ENCODE results near the gene UQCC3. TPM values are rescaled to one million over a fixed set of nuclear protein-coding genes. Genes with fewer than 3 reads are reported as not detected.

The UQCC3 gene
- total and polyA plus RNA-seq, 2 of the 4 experiments (the other 2 are of a cell fraction) = 5.7 to 9.7 TPM

GRCh38 chr11:62649486-62649885 lies 22.0 kb upstream of the UQCC3 start:
- no peak for ATAC-seq (ENCODE audit: low read depth)
- no peaks in the 10 kb centered on the region for H3K9me3 ChIP-seq (ENCODE audit: control insufficient read depth, insufficient read depth, low read length)
- H2BK20ac ChIP-seq (ENCODE audit: low read depth, low read length) = no peak overlapping the region
- H2BK15ac ChIP-seq (ENCODE audit: low read depth, low read length) = no peak overlapping the region
- H4K8ac ChIP-seq (ENCODE audit: low read depth in 2 of 2, low read length in 2 of 2) = no peak overlapping the region
- H3K56ac ChIP-seq (ENCODE audit: extremely low read depth, insufficient read depth, low read length) = no peak overlapping the region
- no TSS peak for BruUV-seq (replicated peaks)
- TF ChIP-seq CEBPB (IDR thresholded peaks at IDR 0.05; ENCODE audit: low read depth, low read length) (no peak), MAFK (IDR thresholded peaks at IDR 0.05; ENCODE audit: low read depth, low read length) (no peak), NFE2L2 (IDR thresholded peaks at IDR 0.05; ENCODE audit: low read depth, low read length) (no peak), FOS (IDR thresholded peaks at IDR 0.05; ENCODE audit: low read depth, low read length) (no peak), BHLHE40 (IDR thresholded peaks at IDR 0.05; ENCODE audit: low read depth, low read length) (no peak), CHD1 (IDR thresholded peaks at IDR 0.05; ENCODE audit: low read depth, low read length) (no peak), USF2 (IDR thresholded peaks at IDR 0.05; ENCODE audit: low read depth, low read length) (no peak), MAZ (IDR thresholded peaks at IDR 0.05; ENCODE audit: borderline replicate concordance, low read depth, low read length) (no peak), SMC3 (IDR thresholded peaks at IDR 0.05; ENCODE audit: low read depth, low read length) (no peak), RFX5 (IDR thresholded peaks at IDR 0.05; ENCODE audit: low read depth, low read length) (no peak), ELK1 (IDR thresholded peaks at IDR 0.05; ENCODE audit: borderline replicate concordance, low read depth, low read length) (no peak), MXI1 (IDR thresholded peaks at IDR 0.05; ENCODE audit: borderline replicate concordance, low read depth, low read length) (no peak), RCOR1 (IDR thresholded peaks at IDR 0.05; ENCODE audit: insufficient replicate concordance, low read length) (no peak), POLR2A (IDR thresholded peaks at IDR 0.05; ENCODE audit: low read depth, low read length) (no peak), CTCF (conservative IDR thresholded peaks at IDR 0.05; ENCODE audit: low read depth, low read length) (no peak), RAD21 (IDR thresholded peaks at IDR 0.05; ENCODE audit: low read length) (no peak)
- ChIA-PET POLR2A (ENCODE audit: unreplicated experiment) (interaction anchor here (1.3 kb wide), 1 partner anchor 16 kb away, joined by 5 read pairs; the partner anchor contains the start of gene CSKMT), CTCF (no interaction called here)
- peaks cover 6 to 55% of the 10 kb centered on the region in 2 experiments for H3K79me1 ChIP-seq (ENCODE audit: low read depth in 1 of 2, low read length in 2 of 2)
- H3K9me1 ChIP-seq (ENCODE audit: insufficient read depth, low read length) = 0 out of 2 replicates have a peak, but pooled peaks cover under 1% of the 10 kb centered on the region
- no peak overlapping the region for H3K14ac ChIP-seq (replicated peaks; ENCODE audit: low read depth, low read length)
- H3K4me2 ChIP-seq (ENCODE audit: low read depth, low read length) = no peak overlapping the region
- peaks cover 14% of the 10 kb centered on the region for H4K20me1 ChIP-seq (ENCODE audit: insufficient read depth, low read length)
- H2AK5ac ChIP-seq (ENCODE audit: low read depth, low read length) = no peak overlapping the region
- 100% methylated on average over 7 of the region's 11 CpGs; no CpG with 5 or more reads in 1 of the 2 experiments for WGBS, 2 experiments (ENCODE audit: extremely low coverage in 2 of 2, insufficient read length in 1 of 2)
- H3K9ac ChIP-seq (ENCODE audit: low read depth, low read length) = no peak overlapping the region
- peaks cover 27% of the 10 kb centered on the region for H3K36me3 ChIP-seq (ENCODE audit: control insufficient read depth, insufficient read depth, low read length)
- no peak overlapping the region for H3K18ac ChIP-seq (ENCODE audit: low read depth, low read length)
- H2BK5ac ChIP-seq (ENCODE audit: low read depth, low read length, poor library complexity, severe bottlenecking) = no peak overlapping the region
- H3K4ac ChIP-seq (ENCODE audit: low read depth, low read length) = no peak overlapping the region
- H2BK120ac ChIP-seq (ENCODE audit: low read depth, low read length) = no peak overlapping the region
- in situ Hi-C loops (cut with MboI; ENCODE audit: low sequenced_read_pairs) = no loop called here
- no peak overlapping the region for H3K27ac ChIP-seq (ENCODE audit: insufficient read depth, low read length)
- H3K4me3 ChIP-seq (ENCODE audit: insufficient read depth, low read depth, low read length) = no peak overlapping the region
- dilution Hi-C loops (cut with HindIII; ENCODE audit: low sequenced_read_pairs, unreplicated experiment) = no loop called here
- no peaks in the 10 kb centered on the region for H3K27me3 ChIP-seq (ENCODE audit: control insufficient read depth, insufficient read depth, low read length)
- no peak overlapping the region for H2AFZ ChIP-seq (replicated peaks; ENCODE audit: low read length, poor library complexity)
- no peak overlapping the region for H2AK9ac ChIP-seq (replicated peaks; ENCODE audit: low read depth, low read length, poor library complexity)
- H3K4me1 ChIP-seq (ENCODE audit: control insufficient read depth, insufficient read depth, low read length) = peaks cover 8% of the 10 kb centered on the region
- H4K5ac ChIP-seq (ENCODE audit: low read depth, low read length) = no peak overlapping the region
- no peak for DNase-seq
- intact Hi-C loops (cut with micrococcal nuclease) = no loop called here
- H4K91ac ChIP-seq (ENCODE audit: insufficient read depth, low read depth, low read length) = no peak overlapping the region
- H3K23ac ChIP-seq (ENCODE audit: low read depth, low read length) = no peak overlapping the region

All from IMR-90 (cell line).